Measurements from ENCODE around the gene LBX1. TPM values are rescaled to one million over a fixed set of nuclear protein-coding genes. Genes with fewer than 3 reads are reported as not detected.
A peak's percentile ranks its signal among the peaks of the same experiment; 100 is the strongest.

Gene LBX1, protein sequence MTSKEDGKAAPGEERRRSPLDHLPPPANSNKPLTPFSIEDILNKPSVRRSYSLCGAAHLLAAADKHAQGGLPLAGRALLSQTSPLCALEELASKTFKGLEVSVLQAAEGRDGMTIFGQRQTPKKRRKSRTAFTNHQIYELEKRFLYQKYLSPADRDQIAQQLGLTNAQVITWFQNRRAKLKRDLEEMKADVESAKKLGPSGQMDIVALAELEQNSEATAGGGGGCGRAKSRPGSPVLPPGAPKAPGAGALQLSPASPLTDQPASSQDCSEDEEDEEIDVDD
- not detected for total RNA-seq

DNA sequence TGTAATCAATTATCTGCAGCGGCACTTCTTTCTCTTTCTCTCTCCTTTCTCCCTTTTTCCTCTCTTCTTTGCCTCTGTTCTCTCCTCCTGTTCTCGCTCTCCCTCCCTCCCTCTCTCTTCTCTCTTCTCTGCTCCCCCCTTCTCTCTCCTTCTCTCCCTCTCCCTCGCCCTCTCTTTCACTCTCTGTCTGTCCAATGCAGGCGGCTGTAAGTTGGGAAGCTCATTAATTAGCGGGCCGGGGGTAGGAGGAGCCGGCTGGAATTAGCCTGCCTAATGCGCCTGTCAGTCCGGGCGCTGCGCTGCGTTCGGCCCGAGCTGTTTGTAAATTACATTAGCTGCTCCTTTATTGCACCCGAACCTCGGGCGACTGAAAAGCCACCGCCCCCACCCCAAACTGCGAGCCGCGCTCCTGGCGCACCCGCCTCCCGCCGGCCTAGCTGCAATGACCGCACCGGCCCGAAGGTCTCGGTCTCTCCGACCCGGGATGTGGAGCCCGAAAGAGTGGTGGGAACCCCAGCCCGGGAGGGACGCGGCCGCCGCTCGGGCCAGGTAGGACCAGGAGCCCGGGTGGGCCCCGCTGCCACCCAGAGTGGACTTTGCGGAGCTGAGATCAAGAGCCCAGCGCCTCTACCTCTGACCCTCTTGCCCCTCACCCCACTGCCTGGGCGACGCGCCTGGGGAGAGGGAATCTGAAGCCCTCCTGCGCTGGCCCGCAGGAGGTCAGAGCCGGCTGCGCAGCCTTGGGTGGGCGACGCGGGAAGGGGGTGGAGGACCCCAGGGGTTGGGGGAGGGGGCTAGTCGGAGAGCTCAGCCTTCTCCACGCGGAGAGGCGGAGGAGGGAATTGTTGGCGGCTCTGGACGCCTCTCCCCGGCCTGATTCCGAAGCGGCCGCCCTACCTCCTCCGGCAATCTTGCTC, at the start of gene LBX1:
Gene LBX1, minus strand, starts transcription at position 198 of the 917 bp plus-strand sequence. CDS start 648 bp downstream, outside the sequence.
- DNase-seq, result no peak
- no peak within 1 kb of the TSS for H3K27ac Mint-ChIP-seq
- H3K9me3 Mint-ChIP-seq, result no peaks in the 10 kb centered on the region
- peaks cover 2% of the 10 kb centered on the region for H3K36me3 Mint-ChIP-seq
- H3K4me3 Mint-ChIP-seq, result peak within 1 kb of the TSS; percentile 24
- peaks cover 88% of the 10 kb centered on the region for H3K27me3 Mint-ChIP-seq
- H3K4me1 Mint-ChIP-seq, result peaks cover 27% of the 10 kb centered on the region

DNA sequence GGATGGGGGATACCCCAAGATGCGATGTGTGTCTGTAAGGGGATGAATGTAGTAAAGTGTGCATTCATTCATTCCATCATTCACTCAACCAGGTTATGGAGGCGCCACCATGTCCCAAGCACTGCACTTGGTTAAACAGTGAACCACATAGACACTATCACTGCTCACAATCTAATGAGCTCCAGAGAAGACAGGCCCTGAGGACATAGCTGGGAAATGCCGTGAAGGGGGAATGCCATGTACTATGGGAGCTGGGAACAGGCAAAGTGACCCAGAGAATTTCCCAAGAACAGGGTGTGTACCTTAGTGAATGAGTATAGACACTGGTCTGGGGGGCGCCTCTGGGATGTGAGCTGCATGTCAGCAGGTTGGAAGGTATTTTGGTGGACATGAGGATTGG, 44.5 kb upstream of the LBX1 start:
- H3K27ac Mint-ChIP-seq, result no peak overlapping the region
- peaks cover 1% of the 10 kb centered on the region for H3K4me1 Mint-ChIP-seq
- no peaks in the 10 kb centered on the region for H3K9me3 Mint-ChIP-seq
- no peak overlapping the region for H3K4me3 Mint-ChIP-seq
- H3K36me3 Mint-ChIP-seq, result no peaks in the 10 kb centered on the region
- no peak for DNase-seq
- peaks cover 27% of the 10 kb centered on the region for H3K27me3 Mint-ChIP-seq

DNA sequence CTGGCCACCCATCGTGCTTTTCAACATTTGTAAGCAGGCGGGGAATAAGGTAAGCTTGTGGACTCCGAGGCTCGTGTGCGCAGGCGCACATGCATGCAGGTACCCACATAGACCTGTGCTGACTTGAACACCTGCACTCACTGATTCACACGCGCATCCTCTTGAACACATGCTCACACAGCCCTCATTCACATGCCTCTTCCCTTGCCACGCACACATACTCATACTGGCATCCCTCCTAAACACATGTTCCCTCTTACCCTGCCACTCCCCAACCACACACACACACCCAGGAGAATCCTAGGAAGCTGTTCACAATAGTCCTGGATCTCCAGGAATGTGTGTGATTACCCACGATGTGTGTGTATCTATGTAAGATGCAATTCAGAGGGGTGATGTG, 44.1 kb upstream of the LBX1 start:
- DNase-seq, result no peak
- H3K9me3 Mint-ChIP-seq, result no peaks in the 10 kb centered on the region
- no peak overlapping the region for H3K27ac Mint-ChIP-seq
- peaks cover 1% of the 10 kb centered on the region for H3K4me1 Mint-ChIP-seq
- H3K36me3 Mint-ChIP-seq, result no peaks in the 10 kb centered on the region
- peaks cover 27% of the 10 kb centered on the region for H3K27me3 Mint-ChIP-seq
- no peak overlapping the region for H3K4me3 Mint-ChIP-seq

DNA sequence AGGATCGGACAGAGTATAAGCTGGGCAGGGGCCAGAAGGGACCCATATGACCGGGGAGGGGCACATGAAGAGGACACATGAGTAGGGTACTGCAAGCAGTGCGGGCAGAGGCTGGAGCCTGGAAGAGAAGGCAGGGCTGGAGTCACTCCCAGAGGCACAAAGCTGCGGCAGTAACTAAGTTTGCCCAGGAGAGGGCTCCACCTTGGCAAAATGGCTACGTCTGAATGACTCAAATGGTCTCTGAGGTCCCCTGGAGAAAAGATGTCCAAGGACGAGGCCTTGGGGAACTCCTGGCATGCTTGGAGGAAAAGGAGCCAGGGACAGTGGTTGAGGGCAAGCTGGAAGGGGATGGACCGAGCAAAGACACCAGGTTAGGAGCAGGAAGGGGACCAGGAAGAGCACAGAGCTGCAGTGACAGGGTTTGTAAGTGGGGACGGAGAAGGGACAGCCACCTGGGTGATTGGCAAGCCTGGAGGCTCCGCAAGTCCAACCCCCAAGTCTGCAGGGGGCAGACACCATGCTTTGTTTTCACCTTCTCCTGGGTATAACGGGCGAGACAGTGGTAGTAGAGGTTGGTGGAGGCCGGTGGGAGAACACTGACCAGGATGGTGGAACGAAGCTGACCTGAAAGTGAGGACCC, 43.1 kb upstream of the LBX1 start:
- peak; percentile 63 for DNase-seq
- H3K4me3 Mint-ChIP-seq, result no peak overlapping the region
- no peaks in the 10 kb centered on the region for H3K9me3 Mint-ChIP-seq
- H3K4me1 Mint-ChIP-seq, result peaks cover 1% of the 10 kb centered on the region
- no peaks in the 10 kb centered on the region for H3K36me3 Mint-ChIP-seq
- H3K27me3 Mint-ChIP-seq, result peaks cover 27% of the 10 kb centered on the region
- no peak overlapping the region for H3K27ac Mint-ChIP-seq

DNA sequence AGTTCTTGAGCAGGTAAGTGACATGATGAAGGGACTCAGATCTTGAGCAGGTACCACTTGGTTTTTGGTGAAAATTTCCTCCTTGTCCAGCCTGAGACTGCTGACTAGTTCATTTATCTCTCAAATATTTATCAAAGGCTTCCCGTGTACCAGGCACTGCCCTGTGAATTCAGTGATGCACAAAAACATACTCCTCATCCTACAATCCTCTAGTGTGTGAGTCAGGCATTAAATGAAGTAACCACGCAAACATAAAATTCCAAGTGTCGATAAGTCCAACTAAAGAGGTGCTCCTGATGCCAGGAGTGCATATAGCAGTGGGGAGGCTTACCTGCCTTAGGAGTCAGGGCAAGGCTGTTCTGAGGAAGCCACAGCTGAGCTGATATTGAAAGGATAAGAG, 41.5 kb upstream of the LBX1 start:
- no peak for DNase-seq
- no peak overlapping the region for H3K4me3 Mint-ChIP-seq
- no peak overlapping the region for H3K27ac Mint-ChIP-seq
- peaks cover 1% of the 10 kb centered on the region for H3K4me1 Mint-ChIP-seq
- H3K27me3 Mint-ChIP-seq, result peaks cover 27% of the 10 kb centered on the region
- no peaks in the 10 kb centered on the region for H3K9me3 Mint-ChIP-seq
- no peaks in the 10 kb centered on the region for H3K36me3 Mint-ChIP-seq

DNA sequence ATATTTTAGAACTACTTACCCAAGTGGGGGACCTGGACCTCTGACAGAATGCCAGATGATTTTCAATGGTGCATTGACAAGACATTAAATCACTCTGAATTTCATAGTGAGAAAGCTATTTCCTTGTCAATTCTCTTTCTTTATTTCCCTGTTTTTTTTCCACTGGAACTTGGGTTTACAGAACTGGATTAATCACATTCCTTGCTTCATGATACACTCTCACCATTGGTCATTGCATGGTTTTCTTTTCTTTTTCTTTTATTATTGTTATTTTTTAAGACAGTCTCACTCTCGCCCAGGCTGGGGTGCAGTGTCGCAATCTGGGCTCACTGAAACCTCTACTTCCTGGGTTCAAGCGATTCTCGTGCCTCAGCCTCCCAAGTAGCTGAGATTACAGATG, 38.5 kb upstream of the LBX1 start:
- Mint-ChIP-seq H3K4me1 (peaks cover 1% of the 10 kb centered on the region), H3K36me3 (no peaks in the 10 kb centered on the region), H3K4me3 (no peak overlapping the region), H3K9me3 (no peaks in the 10 kb centered on the region), H3K27me3 (peaks cover 28% of the 10 kb centered on the region), H3K27ac (no peak overlapping the region)
- no peak for DNase-seq

DNA sequence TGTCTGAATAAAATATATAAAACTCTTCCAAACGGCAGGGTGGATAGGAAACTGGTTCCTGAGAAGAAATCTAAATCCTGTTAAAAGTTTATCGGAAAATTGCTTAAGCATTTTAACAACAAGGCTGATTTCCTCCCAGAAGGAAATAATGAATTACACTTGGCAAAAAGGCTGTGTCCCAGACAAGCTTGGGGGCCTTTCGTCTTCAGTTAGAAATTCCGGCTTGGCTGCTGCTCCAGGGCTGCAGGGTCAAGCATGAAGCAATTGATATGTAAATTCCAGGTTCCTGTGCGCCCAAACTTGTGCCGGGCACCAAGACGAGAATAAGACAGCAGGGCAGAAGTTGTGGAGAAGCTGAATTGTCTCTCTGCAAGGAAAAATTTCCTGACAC, 38.0 kb upstream of the LBX1 start:
- DNase-seq, result no peak
- Mint-ChIP-seq H3K27me3 (peaks cover 29% of the 10 kb centered on the region), H3K9me3 (no peaks in the 10 kb centered on the region), H3K4me3 (no peak overlapping the region), H3K27ac (no peak overlapping the region), H3K4me1 (peaks cover under 1% of the 10 kb centered on the region), H3K36me3 (no peaks in the 10 kb centered on the region)

DNA sequence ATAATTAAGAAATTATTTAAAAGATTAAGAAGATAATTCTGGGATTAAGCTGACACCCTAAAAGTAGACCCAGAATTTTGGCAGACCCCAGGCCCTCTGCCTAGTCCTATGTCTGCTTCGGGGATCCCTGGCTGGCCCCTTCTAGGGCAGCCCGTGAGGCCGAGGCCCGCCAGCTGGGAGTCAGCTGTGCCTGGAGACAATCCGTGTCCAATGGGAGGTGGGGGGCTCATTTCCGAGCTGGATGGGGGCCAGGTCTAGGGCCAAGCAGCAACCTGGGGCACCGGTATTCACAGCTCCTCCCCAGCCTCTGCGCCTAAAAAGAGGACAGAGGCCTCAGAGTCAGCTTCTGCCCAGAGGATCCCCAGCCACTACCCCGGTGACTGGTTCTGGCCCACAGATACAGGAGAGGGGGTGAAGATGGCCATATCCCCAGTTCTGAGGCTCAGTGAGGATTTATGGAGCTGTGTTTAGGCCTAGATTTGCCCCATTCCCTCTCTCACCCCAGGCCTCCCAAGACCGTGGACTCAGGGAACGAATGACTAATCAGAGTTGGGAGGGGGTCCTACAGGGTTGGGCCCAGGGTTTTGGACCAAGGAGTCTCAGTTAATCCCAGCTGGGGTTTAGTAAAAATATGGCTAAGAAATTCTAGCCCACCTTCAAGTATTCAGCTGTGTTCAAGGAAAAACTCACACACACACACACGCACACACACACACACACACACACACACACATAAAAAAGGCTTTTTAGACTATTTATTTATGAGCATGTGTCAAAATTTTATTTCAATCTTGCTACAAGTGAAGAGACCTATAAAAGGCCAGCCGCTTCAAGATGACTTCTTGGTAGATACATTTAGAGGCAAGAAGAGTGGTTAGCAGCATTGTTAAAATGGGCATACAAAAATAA, 37.4 kb upstream of the LBX1 start:
- Mint-ChIP-seq H3K4me1 (no peaks in the 10 kb centered on the region), H3K27me3 (peaks cover 30% of the 10 kb centered on the region), H3K27ac (no peak overlapping the region), H3K4me3 (no peak overlapping the region), H3K36me3 (no peaks in the 10 kb centered on the region), H3K9me3 (no peaks in the 10 kb centered on the region)
- DNase-seq, result no peak

DNA sequence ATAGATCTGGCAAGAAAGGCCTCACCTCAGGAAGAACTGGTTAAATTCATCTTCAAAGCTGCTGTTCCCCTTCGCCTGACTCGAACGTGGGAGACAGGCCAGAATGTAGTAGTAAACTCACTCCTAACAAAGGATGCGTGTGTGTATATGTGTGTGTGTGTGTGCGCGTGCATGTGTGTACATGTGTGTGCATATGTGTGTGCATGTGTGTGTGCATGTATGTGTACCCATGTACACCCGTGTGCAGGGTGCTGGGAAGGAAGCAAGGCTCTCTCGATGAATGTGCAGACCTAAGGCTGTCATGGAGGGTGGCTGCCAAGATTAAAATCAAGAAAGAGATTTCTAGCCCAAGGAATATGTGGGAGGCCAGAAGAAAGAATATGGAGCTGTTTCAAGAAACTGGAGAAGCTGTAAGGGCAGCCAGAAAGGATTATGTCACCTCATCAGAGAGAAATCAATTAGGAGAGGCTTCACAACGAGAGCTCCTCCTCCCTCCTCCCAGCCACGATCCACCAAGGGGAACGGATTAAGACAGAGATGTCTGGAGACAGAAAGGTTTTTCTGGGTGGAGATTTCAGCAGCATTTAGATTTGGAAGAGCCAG, 34.0 kb upstream of the LBX1 start:
- H3K27ac Mint-ChIP-seq, result no peak overlapping the region
- H3K9me3 Mint-ChIP-seq, result peaks cover under 1% of the 10 kb centered on the region
- H3K36me3 Mint-ChIP-seq, result no peaks in the 10 kb centered on the region
- no peak overlapping the region for H3K4me3 Mint-ChIP-seq
- DNase-seq, result no peak
- peaks cover 42% of the 10 kb centered on the region for H3K27me3 Mint-ChIP-seq
- H3K4me1 Mint-ChIP-seq, result no peaks in the 10 kb centered on the region

DNA sequence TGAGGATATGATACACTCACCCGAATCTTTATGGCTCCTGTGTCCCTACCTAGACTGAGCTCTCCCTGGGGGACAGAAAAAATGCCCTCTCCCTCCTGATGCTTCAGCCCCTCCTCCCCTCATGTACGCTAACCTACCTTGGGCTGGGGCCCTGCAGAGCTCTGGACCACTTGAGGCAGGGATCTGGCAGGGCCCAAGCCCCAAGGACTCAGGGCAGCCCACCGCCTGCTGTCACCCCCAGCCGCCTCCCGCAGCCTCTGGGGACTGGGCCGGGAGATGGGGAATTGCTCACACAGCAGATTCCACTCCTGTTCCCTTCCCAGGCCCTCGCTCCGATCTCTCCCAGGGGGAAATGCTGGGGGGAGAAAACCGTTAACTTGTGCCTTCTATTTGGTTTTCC, 32.9 kb upstream of the LBX1 start:
- no peak overlapping the region for H3K27ac Mint-ChIP-seq
- H3K27me3 Mint-ChIP-seq, result peaks cover 42% of the 10 kb centered on the region
- peaks cover 6% of the 10 kb centered on the region for H3K9me3 Mint-ChIP-seq

DNA sequence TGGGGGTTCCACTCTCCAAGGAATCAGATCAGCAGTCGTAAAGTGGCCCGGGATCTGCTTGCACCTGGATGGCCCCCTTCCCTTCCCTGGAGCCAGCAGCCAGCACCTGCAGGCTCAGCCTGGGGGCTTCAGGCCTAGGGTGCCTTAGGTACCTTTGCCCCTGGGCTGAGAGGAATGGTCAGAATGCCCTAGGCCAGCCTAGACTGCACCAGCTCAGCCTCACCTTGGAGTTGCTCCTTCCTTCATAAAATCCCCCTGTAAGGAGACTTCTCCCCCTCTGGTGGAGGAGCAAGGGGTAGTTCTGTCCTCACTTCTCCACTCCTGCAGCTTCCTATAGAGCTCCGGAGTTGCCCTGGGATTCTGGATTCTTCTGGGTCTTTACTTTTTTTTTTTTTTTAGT, 32.4 kb upstream of the LBX1 start:
- no peak for DNase-seq
- no peaks in the 10 kb centered on the region for H3K36me3 Mint-ChIP-seq

More for the DNA sequence above, 32.9 kb upstream of the LBX1 start:
- DNase-seq, result no peak
- Mint-ChIP-seq H3K36me3 (no peaks in the 10 kb centered on the region), H3K4me3 (no peak overlapping the region), H3K4me1 (no peaks in the 10 kb centered on the region)

DNA sequence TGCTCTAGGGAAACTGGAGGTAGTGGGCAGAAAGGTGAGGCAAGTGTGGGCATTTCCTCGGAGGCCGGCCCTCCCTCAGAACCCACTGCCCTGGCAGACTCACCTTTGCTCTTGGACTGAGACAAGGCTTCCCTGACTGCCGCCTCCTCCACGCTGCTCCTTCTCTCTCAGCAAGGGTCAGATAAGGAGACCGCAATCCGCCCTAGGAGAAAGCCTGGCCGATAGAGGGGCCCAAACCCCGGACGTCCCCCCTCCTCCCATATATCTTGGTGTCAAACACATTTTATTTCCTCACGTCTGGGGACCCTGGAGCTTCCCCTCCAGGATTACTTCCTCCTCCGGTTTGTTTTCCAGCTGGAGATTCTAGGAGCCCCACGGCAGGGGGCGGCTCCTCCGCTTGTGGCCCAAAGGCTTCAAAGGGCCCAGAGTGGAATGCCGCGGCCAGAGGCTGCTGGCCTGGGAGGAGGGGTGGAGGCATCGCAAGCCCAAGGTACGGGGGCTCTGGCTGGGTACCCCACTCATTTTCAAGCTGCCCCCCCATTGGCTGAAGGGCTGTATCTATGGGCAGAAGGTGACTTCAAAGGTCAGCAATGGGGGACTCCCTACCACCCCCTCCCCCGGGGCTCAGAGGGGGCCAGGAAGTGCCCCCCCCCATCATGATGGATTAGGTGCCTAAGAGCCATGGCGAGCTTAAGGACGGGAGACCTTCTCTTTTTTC, 31.7 kb upstream of the LBX1 start:
- Mint-ChIP-seq H3K27ac (no peak overlapping the region), H3K9me3 (peaks cover 6% of the 10 kb centered on the region), H3K4me1 (no peaks in the 10 kb centered on the region), H3K36me3 (no peaks in the 10 kb centered on the region), H3K4me3 (no peak overlapping the region), H3K27me3 (peaks cover 44% of the 10 kb centered on the region)
- no peak for DNase-seq

More for the DNA sequence above, 32.4 kb upstream of the LBX1 start:
- H3K27ac Mint-ChIP-seq, result no peak overlapping the region
- peaks cover 6% of the 10 kb centered on the region for H3K9me3 Mint-ChIP-seq
- no peak overlapping the region for H3K4me3 Mint-ChIP-seq
- H3K4me1 Mint-ChIP-seq, result no peaks in the 10 kb centered on the region
- peaks cover 42% of the 10 kb centered on the region for H3K27me3 Mint-ChIP-seq

DNA sequence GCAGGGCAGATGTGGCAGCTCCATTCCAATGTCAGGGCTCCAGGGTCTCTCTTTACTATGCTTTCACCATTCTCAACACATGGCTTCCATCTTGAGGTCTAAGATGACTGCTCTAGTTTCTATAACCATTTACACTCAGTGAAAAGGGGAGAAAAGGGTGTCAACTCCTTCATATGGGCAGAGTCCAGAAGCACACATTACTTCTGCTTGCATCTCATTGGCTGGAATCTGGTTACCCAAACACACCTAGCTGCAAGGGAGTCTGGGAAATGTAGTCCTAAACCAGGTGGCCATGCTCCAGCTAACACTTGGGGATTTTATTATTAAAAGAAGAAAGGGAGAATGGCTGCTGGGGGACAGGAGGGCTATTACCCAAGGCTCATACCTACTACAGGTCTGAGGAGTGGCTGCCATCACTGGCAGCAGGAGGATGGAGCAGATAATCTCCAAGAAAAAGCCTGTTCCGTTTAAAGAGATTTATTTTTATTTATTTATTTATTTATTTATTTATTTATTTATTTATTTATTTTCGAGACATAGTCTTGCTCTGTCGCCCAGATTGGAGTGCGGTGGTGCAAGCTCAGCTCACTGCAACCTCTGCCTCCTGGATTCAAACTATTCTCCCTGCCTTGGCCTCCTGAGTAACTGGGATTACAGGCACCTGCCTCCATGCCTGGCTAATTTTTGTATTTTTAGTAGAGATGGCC, 29.1 kb upstream of the LBX1 start:
- DNase-seq, result no peak
- H3K27me3 Mint-ChIP-seq, result peaks cover 57% of the 10 kb centered on the region
- no peaks in the 10 kb centered on the region for H3K4me1 Mint-ChIP-seq
- no peaks in the 10 kb centered on the region for H3K36me3 Mint-ChIP-seq
- no peak overlapping the region for H3K4me3 Mint-ChIP-seq
- H3K9me3 Mint-ChIP-seq, result peaks cover 6% of the 10 kb centered on the region
- no peak overlapping the region for H3K27ac Mint-ChIP-seq

Data from activated naive CD8-positive, alpha-beta T cell treated with anti-CD3 and anti-CD28 coated beads for 36 hours (primary cell).